HepG2 (cell line): ENCODE data around the gene TMEM174. TPM values are rescaled to one million over a fixed set of nuclear protein-coding genes. Genes with fewer than 3 reads are reported as not detected.
A peak's percentile ranks its signal among the peaks of the same experiment; 100 is the strongest.

Source experiments
- ARID2 ChIP-seq: sonication (generic); formaldehyde crosslinking; IDR thresholded peaks from 2 replicates; pipeline ENCODE4 v1.8.1; 2022; ENCODE audit warnings: mild to moderate bottlenecking, missing genetic modification reagents, borderline replicate concordance
- CBX2 ChIP-seq, 2 experiments: fragments of 200-600 bp in 1 of 2; sonication (generic); formaldehyde crosslinking in 1 of 2; IDR thresholded peaks; 2 replicates each; pipeline versions ENCODE4 v1.7.0 to v1.8.1; 2018 to 2022; ENCODE audit warnings: low read depth in 2 of 2, low read length in 1 of 2, mild to moderate bottlenecking in 1 of 2, missing genetic modification reagents in 1 of 2
- CHD2 ChIP-seq: IDR thresholded peaks from 2 replicates; pipeline ENCODE4 v1.6.1; 2011; ENCODE audit warnings: low read depth, low read length, improper control_type of control experiment
- E2F1 ChIP-seq: sonication (generic); formaldehyde crosslinking; IDR thresholded peaks from 2 replicates; pipeline ENCODE4 v1.5.0; 2020; ENCODE audit warnings: missing genetic modification reagents
- EEA1 ChIP-seq: sonication (generic); formaldehyde crosslinking; IDR thresholded peaks from 2 replicates; pipeline ENCODE4 v1.5.1; 2020; ENCODE audit warnings: mild to moderate bottlenecking, missing genetic modification reagents, borderline replicate concordance
- FOXP1 ChIP-seq, 2 experiments: fragments of 450-650 bp in 1 of 2; IDR thresholded peaks; 2 replicates each; pipeline ENCODE4 v1.6.1; 2017 to 2018; ENCODE audit warnings: antibody characterized with exemption in 1 of 2
- GATA4 ChIP-seq: sonication (generic); IDR thresholded peaks from 2 replicates; pipeline ENCODE4 v1.6.1; 2016; ENCODE audit warnings: antibody characterized with exemption, low read depth, borderline replicate concordance
- HMG20B ChIP-seq: conservative IDR thresholded peaks from 2 replicates; pipeline ENCODE4 v1.6.1; 2016; ENCODE audit warnings: missing genetic modification reagents, missing compliant biosample characterization
- HMGA1 ChIP-seq: sonication (generic); formaldehyde crosslinking; conservative IDR thresholded peaks from 2 replicates; pipeline ENCODE4 v1.4.0; 2020; ENCODE audit warnings: missing genetic modification reagents
- JDP2 ChIP-seq: sonication (generic); formaldehyde crosslinking; IDR thresholded peaks from 2 replicates; pipeline ENCODE4 v1.8.1; 2022; ENCODE audit warnings: missing genetic modification reagents, borderline replicate concordance
- KAT7 ChIP-seq: IDR thresholded peaks from 2 replicates; pipeline ENCODE4 v1.6.1; 2018; ENCODE audit warnings: borderline replicate concordance, missing compliant biosample characterization
- NONO ChIP-seq, 2 experiments: fragments of 450-650 bp in 1 of 2; sonication (generic) in 1 of 2; formaldehyde crosslinking in 1 of 2; IDR thresholded peaks in 1 of 2; conservative IDR thresholded peaks in 1 of 2; 2 replicates each; pipeline versions ENCODE4 v1.6.1 to v1.8.0; 2017 to 2022; ENCODE audit warnings: mild to moderate bottlenecking in 1 of 2, missing genetic modification reagents in 1 of 2, moderate library complexity in 1 of 2
- ZBTB2 ChIP-seq: sonication (generic); formaldehyde crosslinking; IDR thresholded peaks from 2 replicates; pipeline ENCODE4 v1.8.0; 2022; ENCODE audit warnings: low read depth, missing genetic modification reagents
- ZBTB43 ChIP-seq: sonication (generic); formaldehyde crosslinking; conservative IDR thresholded peaks from 2 replicates; pipeline ENCODE4 v1.4.0; 2020; ENCODE audit warnings: missing genetic modification reagents
- ZC3H4 ChIP-seq: sonication (generic); formaldehyde crosslinking; IDR thresholded peaks from 2 replicates; pipeline ENCODE4 v1.4.0; 2020; ENCODE audit warnings: missing genetic modification reagents, borderline replicate concordance
- ZNF12 ChIP-seq: sonication (generic); formaldehyde crosslinking; IDR thresholded peaks from 2 replicates; pipeline ENCODE4 v1.5.0; 2020; ENCODE audit warnings: missing genetic modification reagents
- ZNF256 ChIP-seq: sonication (generic); formaldehyde crosslinking; conservative IDR thresholded peaks from 2 replicates; pipeline ENCODE4 v1.4.0; 2020; ENCODE audit warnings: missing genetic modification reagents
- ZNF431 ChIP-seq: sonication (generic); formaldehyde crosslinking; IDR thresholded peaks from 2 replicates; pipeline ENCODE4 v1.9.0; 2022; ENCODE audit warnings: missing genetic modification reagents, low read depth, mild to moderate bottlenecking, borderline replicate concordance
- ZNF563 ChIP-seq: sonication (generic); formaldehyde crosslinking; IDR thresholded peaks from 2 replicates; pipeline ENCODE4 v1.8.0; 2022; ENCODE audit warnings: mild to moderate bottlenecking, moderate library complexity, missing genetic modification reagents
- ZNF614 ChIP-seq: IDR thresholded peaks from 2 replicates; pipeline ENCODE4 v1.6.1; 2018; ENCODE audit warnings: missing biosample characterization, missing genetic modification reagents, inconsistent platforms, borderline replicate concordance
- ZNF773 ChIP-seq: sonication (generic); formaldehyde crosslinking; IDR thresholded peaks from 2 replicates; pipeline ENCODE4 v1.4.0; 2020; ENCODE audit warnings: missing genetic modification reagents, borderline replicate concordance
- ZNF788 ChIP-seq: sonication (generic); formaldehyde crosslinking; IDR thresholded peaks from 2 replicates; pipeline ENCODE4 v1.5.0; 2020; ENCODE audit warnings: mild to moderate bottlenecking, missing genetic modification reagents, borderline replicate concordance
- polyA plus RNA-seq, 8 experiments: library from polyadenylated mRNA; depleted of rRNA in 3 of 8; stranded (reverse) in 7 of 8; unstranded in 1 of 8; fragments of >200 nt; fragmentation: Illumina TruSeq in 4 of 8; extraction: Trizol in 4 of 8; gene quantifications; 2 replicates each; pipeline versions ENCODE4 v1.2.1 to v1.2.3, GENCODE V29; 2011 to 2016; ENCODE audit warnings: low read depth in 4 of 8, missing spikeins in 1 of 8, mixed read lengths in 1 of 8; ENCODE audit not compliant: insufficient read depth in 1 of 8
- total RNA-seq, 5 experiments: library from RNA; depleted of rRNA; stranded (reverse); fragments of >200 nt; fragmentation: Illumina TruSeq; extraction: Trizol; gene quantifications; 2 replicates each; pipeline ENCODE4 v1.2.3, GENCODE V29; 2016; ENCODE audit warnings: low read depth in 1 of 5
- TF ChIP-seq, protein P1 (sequence below): sonication (generic); formaldehyde crosslinking; IDR thresholded peaks from 2 replicates; pipeline ENCODE4 v1.4.0; 2020; ENCODE audit warnings: low read depth, mild to moderate bottlenecking, missing genetic modification reagents

Gene TMEM174
- total and polyA plus RNA-seq, 2 of the 13 experiments (the other 11 are each of a cell fraction or from before 2014, with no cell fraction given), result not detected

GRCh38 chr5:73201547-73202513 is 28.8 kb downstream of the TMEM174 start (continued):
- TF ChIP-seq CHD2 (no peak), NONO (IDR thresholded peaks at IDR 0.05) (no peak), NONO (CRISPR knock-in tag; conservative IDR thresholded peaks at IDR 0.05) (no peak; the same call in 1 of the 2 replicates), ZNF773 (0 out of 2 replicates have a peak, but pooled peaks have one; percentile 35), ARID2 (no peak), CBX2 (IDR thresholded peaks at IDR 0.05; ENCODE audit: low read depth, low read length) (no peak), CBX2 (CRISPR knock-in tag; IDR thresholded peaks at IDR 0.05; ENCODE audit: low read depth) (no peak), GATA4 (no peak), ZBTB2 (CRISPR knock-in tag) (no peak), ZNF614 (CRISPR knock-in tag) (no peak), EEA1 (no peak), KAT7 (CRISPR knock-in tag) (no peak), ZBTB43 (0 out of 2 replicates have a peak, but pooled peaks have one; percentile 34), ZC3H4 (CRISPR knock-in tag) (no peak), HMGA1 (CRISPR knock-in tag) (no peak), ZNF12 (CRISPR knock-in tag) (no peak), ZNF431 (CRISPR knock-in tag) (no peak), ZNF256 (CRISPR knock-in tag) (no peak), ZNF788 (CRISPR knock-in tag) (no peak), ZNF563 (no peak), FOXP1 (IDR thresholded peaks at IDR 0.05) (no peak), FOXP1 (CRISPR knock-in tag; IDR thresholded peaks at IDR 0.05) (no peak), E2F1 (CRISPR knock-in tag) (peak; percentile 46; the same call in 1 of the 2 replicates), JDP2 (CRISPR knock-in tag) (no peak), HMG20B (CRISPR knock-in tag) (no peak)
- TF ChIP-seq, protein P1, sequence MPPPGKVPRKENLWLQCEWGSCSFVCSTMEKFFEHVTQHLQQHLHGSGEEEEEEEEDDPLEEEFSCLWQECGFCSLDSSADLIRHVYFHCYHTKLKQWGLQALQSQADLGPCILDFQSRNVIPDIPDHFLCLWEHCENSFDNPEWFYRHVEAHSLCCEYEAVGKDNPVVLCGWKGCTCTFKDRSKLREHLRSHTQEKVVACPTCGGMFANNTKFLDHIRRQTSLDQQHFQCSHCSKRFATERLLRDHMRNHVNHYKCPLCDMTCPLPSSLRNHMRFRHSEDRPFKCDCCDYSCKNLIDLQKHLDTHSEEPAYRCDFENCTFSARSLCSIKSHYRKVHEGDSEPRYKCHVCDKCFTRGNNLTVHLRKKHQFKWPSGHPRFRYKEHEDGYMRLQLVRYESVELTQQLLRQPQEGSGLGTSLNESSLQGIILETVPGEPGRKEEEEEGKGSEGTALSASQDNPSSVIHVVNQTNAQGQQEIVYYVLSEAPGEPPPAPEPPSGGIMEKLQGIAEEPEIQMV, result no peak
